ENCODE data around the gene DYRK3. TPM values are rescaled to one million over a fixed set of nuclear protein-coding genes. Genes with fewer than 3 reads are reported as not detected.

The DYRK3 gene
- total RNA-seq, 1 donor from 2014 or later: 4.1 TPM

- Mint-ChIP-seq H3K36me3 (peaks cover 7% of the 10 kb centered on the region), H3K27ac (no peak overlapping the region), H3K27me3 (ENCODE audit: low read depth) (no peaks in the 10 kb centered on the region), H3K4me1 (peaks cover 6% of the 10 kb centered on the region), H3K9me3 (no peaks in the 10 kb centered on the region), H3K4me3 (no peak overlapping the region)
- TF ChIP-seq CTCF (IDR thresholded peaks at IDR 0.05; ENCODE audit: unreplicated experiment): no peak
- DNase-seq (ENCODE audit: low spot score in 2 of 2, unreplicated experiment in 2 of 2): no peak
Observed at GRCh38 chr1:206646504-206646903, 11.2 kb downstream of the DYRK3 start.

GRCh38 chr1:206647224-206647623, 11.9 kb downstream of the DYRK3 start:
- H3K36me3 Mint-ChIP-seq: peaks cover 7% of the 10 kb centered on the region
- H3K4me1 Mint-ChIP-seq: peaks cover 8% of the 10 kb centered on the region
- H3K4me3 Mint-ChIP-seq: no peak overlapping the region
- H3K27ac Mint-ChIP-seq: no peak overlapping the region
- no peak for DNase-seq (ENCODE audit: low spot score in 2 of 2, unreplicated experiment in 2 of 2)
- TF ChIP-seq CTCF (IDR thresholded peaks at IDR 0.05; ENCODE audit: unreplicated experiment): no peak
- no peaks in the 10 kb centered on the region for H3K9me3 Mint-ChIP-seq
- H3K27me3 Mint-ChIP-seq (ENCODE audit: low read depth): no peaks in the 10 kb centered on the region

GRCh38 chr1:206649261-206649921, 14.1 kb downstream of the DYRK3 start:
- DNase-seq (ENCODE audit: low spot score in 2 of 2, unreplicated experiment in 2 of 2): no peak
- Mint-ChIP-seq H3K4me3 (no peak overlapping the region), H3K9me3 (no peaks in the 10 kb centered on the region), H3K27me3 (ENCODE audit: low read depth) (no peaks in the 10 kb centered on the region), H3K36me3 (peaks cover 7% of the 10 kb centered on the region), H3K4me1 (peaks cover 22% of the 10 kb centered on the region), H3K27ac (no peak overlapping the region)
- TF ChIP-seq CTCF (IDR thresholded peaks at IDR 0.05; ENCODE audit: unreplicated experiment): no peak

- Mint-ChIP-seq H3K4me3 (no peak overlapping the region), H3K36me3 (peaks cover 7% of the 10 kb centered on the region), H3K27me3 (ENCODE audit: low read depth) (no peaks in the 10 kb centered on the region), H3K27ac (no peak overlapping the region), H3K4me1 (peaks cover 27% of the 10 kb centered on the region), H3K9me3 (no peaks in the 10 kb centered on the region)
- no peak for DNase-seq (ENCODE audit: low spot score in 2 of 2, unreplicated experiment in 2 of 2)
- TF ChIP-seq CTCF (IDR thresholded peaks at IDR 0.05; ENCODE audit: unreplicated experiment): no peak
Observed at GRCh38 chr1:206651014-206651413, 15.7 kb downstream of the DYRK3 start.

- TF ChIP-seq CTCF (IDR thresholded peaks at IDR 0.05; ENCODE audit: unreplicated experiment): no peak
- H3K27me3 Mint-ChIP-seq (ENCODE audit: low read depth): peaks cover 6% of the 10 kb centered on the region
- H3K27ac Mint-ChIP-seq: peak overlapping the region; percentile 50
Observed at GRCh38 chr1:206651958-206652890, 16.9 kb downstream of the DYRK3 start.

More at GRCh38 chr1:206651958-206652890, 16.9 kb downstream of the DYRK3 start:
- H3K4me3 Mint-ChIP-seq: no peak overlapping the region
- H3K36me3 Mint-ChIP-seq: peaks cover 5% of the 10 kb centered on the region
- peaks cover 21% of the 10 kb centered on the region for H3K4me1 Mint-ChIP-seq
- H3K9me3 Mint-ChIP-seq: no peaks in the 10 kb centered on the region
- no peak for DNase-seq (ENCODE audit: low spot score in 2 of 2, unreplicated experiment in 2 of 2)
